Neutrophil (primary cell): ENCODE data around the gene STK11.
A peak's percentile ranks its signal among the peaks of the same experiment; 100 is the strongest.
"Not testable (repeated sequence)": the region's sequence is repeated elsewhere in the genome, so short reads cannot be mapped to it uniquely, and the experiment has no call there.

Experiments used
- H3K27ac ChIP-seq: fragments of 200-600 bp; sonication (generic); 2 replicates; pipeline ENCODE4 v1.5.1; 2016; ENCODE audit warnings: mild to moderate bottlenecking, moderate library complexity
- H3K27me3 ChIP-seq: fragments of 200-600 bp; sonication (generic); 2 replicates; pipeline ENCODE4 v1.6.0; 2016; ENCODE audit warnings: mild to moderate bottlenecking
- H3K36me3 ChIP-seq: fragments of 200-600 bp; sonication (generic); 2 replicates; pipeline ENCODE4 v1.5.1; 2017
- H3K4me1 ChIP-seq, 2 experiments: fragments of 200-600 bp in 1 of 2; sonication (generic) in 1 of 2; 1 replicate in 1 of 2; 2 replicates in 1 of 2; pipeline versions ENCODE4 v1.5.1 to v1.6.1; 2013 to 2016; ENCODE audit warnings: low read depth in 1 of 2, low read length in 1 of 2, mild to moderate bottlenecking in 1 of 2, moderate library complexity in 1 of 2; ENCODE audit not compliant: control insufficient read depth in 1 of 2, insufficient read depth in 1 of 2
- H3K4me3 ChIP-seq, 2 experiments: fragments of 200-600 bp in 1 of 2; sonication (generic) in 1 of 2; 1 replicate in 1 of 2; 2 replicates in 1 of 2; pipeline ENCODE4 v1.5.1; 2013 to 2016; ENCODE audit warnings: low read depth in 1 of 2, low read length in 1 of 2, mild to moderate bottlenecking in 1 of 2, moderate library complexity in 1 of 2
- H3K9me3 ChIP-seq: fragments of 200-600 bp; sonication (generic); 2 replicates; pipeline ENCODE4 v1.5.1; 2016
- TF ChIP-seq, protein P1 (sequence below): fragments of 200-600 bp; sonication (generic); IDR thresholded peaks from 2 replicates; pipeline ENCODE4 v1.5.1; 2016; ENCODE audit warnings: antibody characterized with exemption

STK11 gene

DNA sequence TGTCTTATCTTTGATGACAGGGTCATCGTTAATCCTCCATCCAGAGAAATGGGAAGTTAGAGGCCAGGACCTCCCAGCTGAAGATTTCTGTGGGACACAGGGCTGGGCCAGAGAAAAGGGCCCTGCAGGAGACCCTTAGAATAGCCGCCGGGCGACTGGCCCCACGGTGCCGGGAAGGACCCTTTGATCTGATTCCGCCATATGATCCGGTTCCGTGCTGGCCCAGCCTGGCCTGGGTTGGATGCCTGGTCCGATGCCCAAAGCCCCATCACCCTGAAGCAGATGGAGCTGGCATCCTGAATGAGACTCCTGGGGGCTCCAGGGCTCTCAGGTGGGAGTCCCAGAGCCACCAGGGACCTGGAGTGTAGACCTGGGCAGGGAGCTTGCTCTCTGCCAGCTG is 6.0 kb upstream of the STK11 start:
- no peaks in the 10 kb centered on the region for H3K9me3 ChIP-seq
- TF ChIP-seq, protein P1, sequence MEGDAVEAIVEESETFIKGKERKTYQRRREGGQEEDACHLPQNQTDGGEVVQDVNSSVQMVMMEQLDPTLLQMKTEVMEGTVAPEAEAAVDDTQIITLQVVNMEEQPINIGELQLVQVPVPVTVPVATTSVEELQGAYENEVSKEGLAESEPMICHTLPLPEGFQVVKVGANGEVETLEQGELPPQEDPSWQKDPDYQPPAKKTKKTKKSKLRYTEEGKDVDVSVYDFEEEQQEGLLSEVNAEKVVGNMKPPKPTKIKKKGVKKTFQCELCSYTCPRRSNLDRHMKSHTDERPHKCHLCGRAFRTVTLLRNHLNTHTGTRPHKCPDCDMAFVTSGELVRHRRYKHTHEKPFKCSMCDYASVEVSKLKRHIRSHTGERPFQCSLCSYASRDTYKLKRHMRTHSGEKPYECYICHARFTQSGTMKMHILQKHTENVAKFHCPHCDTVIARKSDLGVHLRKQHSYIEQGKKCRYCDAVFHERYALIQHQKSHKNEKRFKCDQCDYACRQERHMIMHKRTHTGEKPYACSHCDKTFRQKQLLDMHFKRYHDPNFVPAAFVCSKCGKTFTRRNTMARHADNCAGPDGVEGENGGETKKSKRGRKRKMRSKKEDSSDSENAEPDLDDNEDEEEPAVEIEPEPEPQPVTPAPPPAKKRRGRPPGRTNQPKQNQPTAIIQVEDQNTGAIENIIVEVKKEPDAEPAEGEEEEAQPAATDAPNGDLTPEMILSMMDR, result no peak
- H3K27me3 ChIP-seq, result no peaks in the 10 kb centered on the region
- H3K36me3 ChIP-seq, result no peaks in the 10 kb centered on the region
- peaks cover 0 to under 1% of the 10 kb centered on the region in 2 experiments for H3K4me1 ChIP-seq
- no peak overlapping the region for H3K27ac ChIP-seq
- no peak overlapping the region for H3K4me3 ChIP-seq

DNA sequence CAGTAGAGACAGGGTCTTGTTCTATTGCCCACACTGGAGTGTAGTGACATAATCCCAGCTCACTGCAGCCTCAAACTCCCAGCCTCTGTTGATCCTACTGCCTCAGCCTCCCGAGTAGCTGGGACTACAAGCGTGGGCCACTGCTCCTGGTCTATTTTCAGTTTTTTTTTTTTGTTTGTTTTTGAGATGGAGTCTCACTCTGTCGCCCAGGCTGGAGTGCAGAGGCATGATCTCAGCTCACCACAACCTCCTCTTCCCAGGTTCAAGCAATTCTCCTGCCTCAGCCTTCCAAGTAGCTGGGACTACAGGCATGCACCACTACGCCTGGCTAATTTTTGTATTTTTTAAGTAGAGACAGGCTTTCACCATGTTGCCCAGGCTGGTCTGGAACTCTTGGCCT is 5.0 kb upstream of the STK11 start:
- H3K4me1 ChIP-seq, H3K27ac ChIP-seq, H3K36me3 ChIP-seq, H3K27me3 ChIP-seq, H3K4me3 ChIP-seq, H3K9me3 ChIP-seq: not testable (repeated sequence)

DNA sequence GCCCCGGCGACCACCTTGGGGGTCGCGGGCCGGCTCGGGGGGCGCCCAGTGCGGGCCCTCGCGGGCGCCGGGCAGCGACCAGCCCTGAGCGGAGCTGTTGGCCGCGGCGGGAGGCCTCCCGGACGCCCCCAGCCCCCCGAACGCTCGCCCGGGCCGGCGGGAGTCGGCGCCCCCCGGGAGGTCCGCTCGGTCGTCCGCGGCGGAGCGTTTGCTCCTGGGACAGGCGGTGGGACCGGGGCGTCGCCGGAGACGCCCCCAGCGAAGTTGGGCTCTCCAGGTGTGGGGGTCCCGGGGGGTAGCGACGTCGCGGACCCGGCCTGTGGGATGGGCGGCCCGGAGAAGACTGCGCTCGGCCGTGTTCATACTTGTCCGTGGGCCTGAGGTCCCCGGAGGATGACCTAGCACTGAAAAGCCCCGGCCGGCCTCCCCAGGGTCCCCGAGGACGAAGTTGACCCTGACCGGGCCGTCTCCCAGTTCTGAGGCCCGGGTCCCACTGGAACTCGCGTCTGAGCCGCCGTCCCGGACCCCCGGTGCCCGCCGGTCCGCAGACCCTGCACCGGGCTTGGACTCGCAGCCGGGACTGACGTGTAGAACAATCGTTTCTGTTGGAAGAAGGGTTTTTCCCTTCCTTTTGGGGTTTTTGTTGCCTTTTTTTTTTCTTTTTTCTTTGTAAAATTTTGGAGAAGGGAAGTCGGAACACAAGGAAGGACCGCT is 729 bp downstream of the STK11 start:
- H3K4me3 ChIP-seq, result peak overlapping the region; percentile 84 to 92
- TF ChIP-seq, protein P1, result no peak
- no peaks in the 10 kb centered on the region for H3K9me3 ChIP-seq
- peaks cover 39 to 43% of the 10 kb centered on the region in 2 experiments for H3K4me1 ChIP-seq
- H3K36me3 ChIP-seq, result no peaks in the 10 kb centered on the region
- H3K27me3 ChIP-seq, result no peaks in the 10 kb centered on the region
- peak overlapping the region; percentile 90 for H3K27ac ChIP-seq

DNA sequence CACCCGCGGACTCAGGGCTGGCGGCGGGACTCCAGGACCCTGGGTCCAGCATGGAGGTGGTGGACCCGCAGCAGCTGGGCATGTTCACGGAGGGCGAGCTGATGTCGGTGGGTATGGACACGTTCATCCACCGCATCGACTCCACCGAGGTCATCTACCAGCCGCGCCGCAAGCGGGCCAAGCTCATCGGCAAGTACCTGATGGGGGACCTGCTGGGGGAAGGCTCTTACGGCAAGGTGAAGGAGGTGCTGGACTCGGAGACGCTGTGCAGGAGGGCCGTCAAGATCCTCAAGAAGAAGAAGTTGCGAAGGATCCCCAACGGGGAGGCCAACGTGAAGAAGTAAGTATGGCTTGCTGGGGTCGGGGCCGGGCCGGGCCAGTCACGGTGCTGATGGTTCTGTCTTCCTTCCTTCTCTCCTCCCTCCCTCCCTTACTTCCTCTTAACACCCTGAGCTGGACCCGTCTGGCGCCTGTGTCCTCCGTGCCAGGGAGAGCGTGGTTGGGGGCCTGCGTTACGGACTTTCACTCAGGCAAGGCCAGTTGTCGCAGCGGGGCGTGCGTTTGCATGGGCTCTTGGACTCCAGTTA is 1.4 kb downstream of the STK11 start:
- H3K27ac ChIP-seq, result peak overlapping the region; percentile 90
- peak overlapping the region; percentile 84 to 92 for H3K4me3 ChIP-seq
- no peaks in the 10 kb centered on the region for H3K36me3 ChIP-seq
- H3K27me3 ChIP-seq, result no peaks in the 10 kb centered on the region
- TF ChIP-seq, protein P1, result peak; percentile 23
- H3K9me3 ChIP-seq, result no peaks in the 10 kb centered on the region
- H3K4me1 ChIP-seq, result peaks cover 46 to 50% of the 10 kb centered on the region in 2 experiments

DNA sequence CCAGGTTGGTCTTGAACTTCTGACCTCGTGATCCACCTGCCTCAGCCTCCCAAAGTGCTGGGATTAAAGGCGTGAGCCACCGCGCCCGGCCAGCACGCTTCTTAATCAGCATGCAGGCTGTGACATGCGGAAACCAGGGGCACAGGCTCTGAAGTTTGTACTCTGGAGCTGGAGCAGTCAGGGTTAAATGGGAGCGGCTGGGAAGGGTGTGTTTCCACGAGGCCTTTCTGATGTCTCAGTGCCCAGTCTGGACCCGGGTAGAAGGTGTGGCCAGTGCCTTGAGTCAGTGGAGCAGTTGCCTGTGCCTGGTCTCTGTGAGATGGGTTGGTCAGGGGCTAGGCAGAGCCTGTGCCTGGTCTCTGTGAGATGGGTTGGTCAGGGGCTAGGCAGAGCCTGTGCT is 3.3 kb downstream of the STK11 start:
- Histone ChIP-seq H3K4me3 (peak overlapping the region; percentile 3 to 92), H3K4me1 (peaks cover 59 to 62% of the 10 kb centered on the region in 2 experiments)
- H3K36me3 ChIP-seq, H3K9me3 ChIP-seq, H3K27ac ChIP-seq, H3K27me3 ChIP-seq: not testable (repeated sequence)

DNA sequence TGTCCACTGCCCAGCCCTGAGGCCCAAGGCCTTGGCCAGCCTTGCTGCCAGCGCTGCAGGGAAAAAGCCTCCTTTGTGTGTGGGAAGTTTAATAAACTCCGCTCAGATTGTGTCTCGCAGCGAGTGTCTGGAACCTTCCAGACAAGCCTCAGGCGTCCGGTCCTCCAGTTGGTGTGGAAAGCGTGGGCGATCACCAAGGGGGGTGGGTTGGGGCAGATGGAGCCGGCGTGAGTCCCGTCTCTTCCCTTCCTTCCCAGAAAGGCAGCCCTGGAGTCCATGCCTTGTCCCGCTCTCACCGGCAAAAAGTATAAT is 4.6 kb downstream of the STK11 start:
- no peaks in the 10 kb centered on the region for H3K9me3 ChIP-seq
- H3K36me3 ChIP-seq, result no peaks in the 10 kb centered on the region
- no peak overlapping the region for H3K27ac ChIP-seq
- H3K4me1 ChIP-seq, result peaks cover 62 to 65% of the 10 kb centered on the region in 2 experiments
- no peaks in the 10 kb centered on the region for H3K27me3 ChIP-seq
- TF ChIP-seq, protein P1, result no peak
- H3K4me3 ChIP-seq, result no peak overlapping the region
